Thymus (tissue), 11 donors: ENCODE measurements around the gene MICALL2. TPM values are rescaled to one million over a fixed set of nuclear protein-coding genes. Genes with fewer than 3 reads are reported as not detected.
A peak's percentile ranks its signal among the peaks of the same experiment; 100 is the strongest.

Experiments
- DNase-seq, 9 donors: peaks; one replicate each; pipeline ENCODE4 v3.0.0-alpha.2; 2013; ENCODE audit warnings: low spot score in 9 of 9, low read depth in 6 of 9, missing footprints in 1 of 9
- H3K27ac ChIP-seq, 2 donors: one replicate each; pipeline ENCODE4 v1.5.1; 2013; ENCODE audit warnings: control low read depth in 1 of 2, low read depth in 1 of 2, low read length in 1 of 2, mild to moderate bottlenecking in 1 of 2, moderate library complexity in 1 of 2
- H3K27me3 ChIP-seq, 2 donors: one replicate each; pipeline ENCODE4 v1.5.1; 2013; ENCODE audit warnings: low read length in 1 of 2; ENCODE audit not compliant: control insufficient read depth in 2 of 2, insufficient read depth in 1 of 2
- H3K36me3 ChIP-seq, 2 donors: one replicate each; pipeline ENCODE4 v1.5.1; 2013; ENCODE audit warnings: low read length in 1 of 2, mild to moderate bottlenecking in 1 of 2, moderate library complexity in 1 of 2; ENCODE audit not compliant: control insufficient read depth in 2 of 2, insufficient read depth in 2 of 2
- H3K4me1 ChIP-seq, 2 donors: one replicate each; pipeline ENCODE4 v1.5.1; 2013; ENCODE audit warnings: low read length in 2 of 2; ENCODE audit not compliant: control insufficient read depth in 2 of 2, insufficient read depth in 2 of 2
- H3K4me3 ChIP-seq, 2 donors: one replicate each; pipeline ENCODE4 v1.5.1; 2013; ENCODE audit warnings: low read length in 2 of 2, control low read depth in 1 of 2, mild to moderate bottlenecking in 1 of 2
- H3K9me3 ChIP-seq, 2 donors: one replicate each; pipeline ENCODE4 v1.5.1; 2013; ENCODE audit warnings: low read length in 1 of 2, mild to moderate bottlenecking in 1 of 2; ENCODE audit not compliant: control insufficient read depth in 2 of 2, insufficient read depth in 1 of 2
- WGBS: extraction: QIAGEN DNeasy Blood & Tissue Kit; methylation state at CpG from one replicate; pipeline ENCODE4 v1.1.7; 2013; 5-methylcytosine and 5-hydroxymethylcytosine counted together
- polyA plus RNA-seq: library from polyadenylated mRNA; stranded (reverse); fragments of 200-250 nt; gene quantifications from one replicate; pipeline ENCODE4 v1.2.3, GENCODE V29; 2013
- total RNA-seq: library from RNA; stranded (reverse); fragments of 120-200 nt; gene quantifications from one replicate; pipeline ENCODE4 v1.2.4, GENCODE V29; 2013
- donor health status: healthy.

Gene MICALL2
- total and polyA plus RNA-seq, 2 donors = 13.5 to 44.2 TPM

- Histone ChIP-seq H3K27ac (no peak overlapping the region), H3K9me3 (no peaks in the 10 kb centered on the region), H3K27me3 (no peaks in the 10 kb centered on the region), H3K36me3 (peaks cover 89 to 98% of the 10 kb centered on the region in 2 donors), H3K4me1 (peaks cover 3 to 11% of the 10 kb centered on the region in 2 donors), H3K4me3 (no peak overlapping the region)
- WGBS = over 99% methylated on average over 22 of the region's 22 CpGs
- no peak for DNase-seq
Observed at GRCh38 chr7:1475991-1476390, 16.7 kb upstream of the MICALL2 start.

GRCh38 chr7:1475393-1475792, 16.1 kb upstream of the MICALL2 start:
- H3K27ac ChIP-seq = no peak overlapping the region
- no peaks in the 10 kb centered on the region for H3K9me3 ChIP-seq
- no peaks in the 10 kb centered on the region for H3K27me3 ChIP-seq
- 97% methylated on average over 17 of the region's 17 CpGs for WGBS
- DNase-seq = no peak
- peaks cover 3 to 11% of the 10 kb centered on the region in 2 donors for H3K4me1 ChIP-seq
- peaks cover 90 to 98% of the 10 kb centered on the region in 2 donors for H3K36me3 ChIP-seq
- no peak overlapping the region for H3K4me3 ChIP-seq

GRCh38 chr7:1474736-1475135, 15.5 kb upstream of the MICALL2 start:
- peak overlapping the region in 1 of 2 donors; percentile 55 for H3K27ac ChIP-seq
- no peaks in the 10 kb centered on the region for H3K9me3 ChIP-seq
- H3K36me3 ChIP-seq = peaks cover 89 to 98% of the 10 kb centered on the region in 2 donors
- peaks cover 3 to 11% of the 10 kb centered on the region in 2 donors for H3K4me1 ChIP-seq
- peak in 1 of 9 donors; percentile 28 for DNase-seq
- WGBS = 94% methylated on average over 24 of the region's 24 CpGs
- no peak overlapping the region for H3K4me3 ChIP-seq
- no peaks in the 10 kb centered on the region for H3K27me3 ChIP-seq

GRCh38 chr7:1473864-1474512, 14.7 kb upstream of the MICALL2 start:
- Histone ChIP-seq H3K4me1 (peaks cover 3 to 11% of the 10 kb centered on the region in 2 donors), H3K27ac (peak overlapping the region in 1 of 2 donors; percentile 55)

GRCh38 chr7:1470901-1471300, 11.6 kb upstream of the MICALL2 start:
- Histone ChIP-seq H3K9me3 (no peaks in the 10 kb centered on the region), H3K36me3 (peaks cover 61 to 77% of the 10 kb centered on the region in 2 donors), H3K27me3 (no peaks in the 10 kb centered on the region), H3K27ac (no peak overlapping the region), H3K4me3 (no peak overlapping the region), H3K4me1 (peaks cover 3 to 14% of the 10 kb centered on the region in 2 donors)
- no peak for DNase-seq
- WGBS = 95% methylated on average over 21 of the region's 21 CpGs

More at GRCh38 chr7:1473864-1474512, 14.7 kb upstream of the MICALL2 start:
- DNase-seq = peak; percentile 54 to 92 (median 77)
- Histone ChIP-seq H3K27me3 (no peaks in the 10 kb centered on the region), H3K4me3 (no peak overlapping the region), H3K36me3 (peaks cover 86 to 98% of the 10 kb centered on the region in 2 donors), H3K9me3 (no peaks in the 10 kb centered on the region)
- 40% methylated on average over 37 of the region's 37 CpGs for WGBS

GRCh38 chr7:1468643-1469298, 9.5 kb upstream of the MICALL2 start:
- H3K36me3 ChIP-seq = peaks cover 45 to 56% of the 10 kb centered on the region in 2 donors
- no peaks in the 10 kb centered on the region for H3K27me3 ChIP-seq
- no peaks in the 10 kb centered on the region for H3K9me3 ChIP-seq
- H3K27ac ChIP-seq = no peak overlapping the region
- WGBS = 95% methylated on average over 24 of the region's 24 CpGs
- H3K4me1 ChIP-seq = peaks cover 0 to 6% of the 10 kb centered on the region in 2 donors
- no peak overlapping the region for H3K4me3 ChIP-seq
- DNase-seq = no peak

GRCh38 chr7:1468203-1468602, 8.9 kb upstream of the MICALL2 start:
- Histone ChIP-seq H3K4me1 (peaks cover 0 to 8% of the 10 kb centered on the region in 2 donors), H3K4me3 (no peak overlapping the region), H3K36me3 (peaks cover 39 to 51% of the 10 kb centered on the region in 2 donors), H3K9me3 (no peaks in the 10 kb centered on the region), H3K27ac (no peak overlapping the region), H3K27me3 (no peaks in the 10 kb centered on the region)
- DNase-seq = no peak
- 97% methylated on average over 13 of the region's 13 CpGs for WGBS

GRCh38 chr7:1466524-1467271, 7.4 kb upstream of the MICALL2 start:
- H3K4me1 ChIP-seq = peaks cover 0 to 22% of the 10 kb centered on the region in 2 donors
- no peak for DNase-seq
- no peaks in the 10 kb centered on the region for H3K27me3 ChIP-seq
- H3K4me3 ChIP-seq = no peak overlapping the region
- 83% methylated on average over 17 of the region's 17 CpGs for WGBS
- peak overlapping the region in 1 of 2 donors; percentile 37 for H3K27ac ChIP-seq
- H3K9me3 ChIP-seq = no peaks in the 10 kb centered on the region
- peaks cover 27 to 36% of the 10 kb centered on the region in 2 donors for H3K36me3 ChIP-seq

GRCh38 chr7:1464694-1465093, 5.4 kb upstream of the MICALL2 start:
- no peak for DNase-seq
- Histone ChIP-seq H3K27me3 (peaks cover 0 to 8% of the 10 kb centered on the region in 2 donors), H3K9me3 (no peaks in the 10 kb centered on the region), H3K4me1 (peaks cover 2 to 40% of the 10 kb centered on the region in 2 donors), H3K27ac (no peak overlapping the region), H3K36me3 (peaks cover 8 to 16% of the 10 kb centered on the region in 2 donors), H3K4me3 (no peak overlapping the region)
- WGBS = 94% methylated on average over 12 of the region's 12 CpGs
